GM18526 (cell line): ENCODE data around the gene ZBTB24.

Experiments
- POLR2A ChIP-seq: IDR thresholded peaks from 3 replicates; pipeline ENCODE4 v1.6.1; 2011; ENCODE audit not compliant: insufficient read length; ENCODE audit errors: extremely low read depth

Gene ZBTB24

DNA sequence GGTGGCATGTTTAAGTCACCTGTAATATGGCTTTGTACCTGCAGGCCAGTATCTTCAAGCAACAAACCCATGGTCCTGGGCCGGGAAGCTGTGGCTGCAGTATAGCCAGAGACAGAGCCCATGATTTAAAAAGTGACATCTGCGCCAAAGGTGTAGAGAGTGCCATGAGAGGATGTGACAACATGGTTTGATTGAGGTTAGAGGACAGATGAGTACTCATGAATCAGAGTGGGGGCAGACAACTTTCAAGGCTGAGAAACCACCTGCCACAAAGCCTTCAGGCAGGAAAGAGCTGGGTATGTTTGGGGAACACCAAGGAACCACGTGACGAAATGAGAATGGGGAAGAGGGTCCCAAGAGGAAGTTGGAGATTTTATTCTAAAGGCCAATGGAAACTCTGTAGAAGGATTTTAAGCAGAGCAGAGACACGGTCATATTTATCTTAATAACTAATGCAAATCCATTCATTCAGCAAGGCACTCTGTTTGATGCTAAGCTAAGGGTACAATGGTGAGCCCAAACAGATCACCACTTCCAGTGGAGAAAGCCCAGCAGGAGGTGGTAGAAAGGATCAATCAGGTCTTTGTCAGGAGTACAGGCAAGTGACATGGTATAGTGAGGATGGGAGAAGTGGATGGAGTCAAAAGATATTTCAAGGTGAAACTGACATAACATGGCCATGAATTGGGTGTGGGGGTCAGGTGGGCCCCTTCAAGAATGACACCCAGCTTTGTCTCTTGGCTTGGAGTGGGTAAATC, 24.1 kb downstream of the ZBTB24 start:
- TF ChIP-seq POLR2A: no peak

- TF ChIP-seq POLR2A: no peak
Observed at GRCh38 chr6:109457562-109457996, 25.4 kb downstream of the ZBTB24 start.

GRCh38 chr6:109456710-109457561, 26.1 kb downstream of the ZBTB24 start:
- TF ChIP-seq POLR2A: no peak

DNA sequence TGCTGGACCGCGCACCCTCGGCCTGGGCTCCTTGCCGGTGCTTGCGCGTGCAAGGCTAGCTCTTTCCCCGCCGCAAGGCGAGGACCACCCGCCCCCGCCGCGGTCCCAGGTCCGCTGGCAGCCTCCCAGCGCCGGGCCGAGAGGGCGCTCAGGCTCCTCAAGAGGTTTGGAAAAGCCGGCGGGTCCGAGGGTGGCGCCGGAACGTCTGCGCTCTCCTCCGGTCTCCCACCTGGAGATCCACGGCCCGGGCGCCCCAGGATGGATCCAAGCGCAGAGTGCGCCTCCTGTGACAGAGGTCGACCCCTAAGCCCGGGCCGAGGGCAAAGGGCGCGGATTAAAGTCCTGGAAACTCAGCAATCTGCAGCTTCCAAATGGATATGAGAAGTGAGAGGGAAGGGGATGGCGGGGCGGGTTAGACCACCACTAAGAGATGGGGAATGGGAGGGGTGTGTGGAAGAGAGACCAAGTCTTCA, 26.9 kb downstream of the ZBTB24 start:
- no peak for TF ChIP-seq POLR2A

GRCh38 chr6:109455437-109456110, 27.4 kb downstream of the ZBTB24 start, which contains the start of gene MICAL1:
Gene MICAL1 (minus strand): TSS chr6:109455772. CDS start chr6:109454196, 1,576 bp downstream.
- TF ChIP-seq POLR2A: peak; percentile 61

DNA sequence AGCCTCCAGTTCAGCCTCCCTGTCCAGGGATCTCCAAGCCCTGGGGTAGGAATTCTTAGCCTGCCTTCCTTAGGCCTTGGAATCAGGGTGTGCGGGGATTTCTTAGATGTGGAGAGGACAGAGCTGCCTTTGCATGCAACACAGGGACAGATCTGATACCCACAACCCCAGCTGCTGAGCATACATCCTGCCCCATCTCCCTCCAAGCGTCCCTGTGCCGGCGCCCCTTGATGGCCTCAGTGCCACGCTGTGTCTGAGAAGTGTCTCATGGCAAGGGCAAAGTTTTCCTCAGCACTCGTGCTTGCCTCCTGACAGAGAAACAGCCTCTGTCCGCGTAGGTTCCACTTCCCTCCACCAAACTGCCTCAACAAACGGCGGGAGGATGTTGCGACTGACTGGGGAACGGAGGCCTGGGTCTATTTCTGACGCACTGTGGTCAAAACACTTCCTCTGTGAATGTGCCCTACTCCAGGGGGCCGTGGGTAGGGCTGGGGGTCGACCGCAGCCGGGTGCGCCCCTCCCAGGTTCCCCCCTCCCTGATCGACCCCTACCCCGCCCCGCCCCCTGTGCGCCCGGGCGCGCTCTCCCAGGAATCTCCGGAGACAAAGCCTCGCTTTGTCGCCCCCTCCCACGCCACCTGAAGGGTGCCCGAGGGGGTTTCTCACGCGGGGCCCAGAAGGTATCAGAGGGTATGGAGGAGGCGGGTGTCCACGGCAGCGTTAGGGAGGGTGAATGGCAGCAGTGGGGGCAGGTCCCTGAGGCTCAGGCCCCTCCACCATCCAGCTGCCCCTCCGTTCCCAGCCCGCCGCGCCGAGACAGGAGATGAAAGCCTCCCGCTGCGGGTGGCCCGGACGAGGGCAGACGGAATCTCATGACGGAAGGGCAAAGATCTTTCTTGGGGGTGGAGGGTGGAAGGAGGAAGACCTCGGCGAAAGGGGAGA, 28.3 kb downstream of the ZBTB24 start:
- TF ChIP-seq POLR2A: peak; percentile 68

DNA sequence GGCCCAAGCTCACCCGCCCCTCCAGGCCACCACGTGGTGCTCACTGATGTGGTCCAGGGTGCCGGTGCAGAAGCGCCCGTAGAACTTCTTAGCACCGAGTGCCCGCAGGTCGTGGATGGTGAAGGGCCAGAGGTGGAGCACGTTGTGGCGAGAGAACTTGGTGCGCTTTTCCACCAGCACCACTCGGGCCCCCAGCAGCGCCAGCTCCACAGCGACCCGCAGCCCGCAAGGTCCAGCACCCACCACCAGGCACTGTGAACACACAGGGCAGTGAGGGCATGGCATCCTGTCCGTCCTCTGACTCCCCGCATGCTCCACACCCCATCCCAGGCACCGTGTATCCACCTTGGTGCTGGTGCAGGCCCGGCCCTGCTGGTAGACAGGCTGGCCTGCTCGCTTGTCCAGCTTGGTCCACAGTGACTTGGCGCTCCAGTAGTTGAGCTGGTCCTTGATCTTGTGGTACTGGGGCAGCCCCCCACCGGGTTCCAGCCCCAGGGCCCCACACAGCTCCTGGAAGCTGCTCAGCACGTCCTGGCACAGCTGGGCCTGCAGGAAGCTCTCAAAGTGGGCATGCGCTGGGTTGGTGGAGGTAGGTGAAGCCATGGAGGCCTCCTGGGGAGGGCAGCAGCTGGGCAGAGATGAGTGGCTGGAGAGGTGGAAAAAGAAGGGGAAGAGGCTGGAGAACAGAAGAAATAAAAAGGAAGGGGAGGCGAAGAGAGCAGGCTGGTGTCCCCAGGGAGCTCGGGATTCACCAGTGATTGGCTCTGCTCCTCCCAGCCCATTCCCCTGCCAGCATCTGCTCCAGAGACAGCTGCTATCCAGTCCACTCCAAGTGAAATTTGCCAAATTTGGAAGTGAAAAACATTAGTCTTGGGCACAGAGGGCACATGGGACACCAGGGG, 29.2 kb downstream of the ZBTB24 start:
- no peak for TF ChIP-seq POLR2A

- no peak for TF ChIP-seq POLR2A
Observed at GRCh38 chr6:109453156-109453555, 29.9 kb downstream of the ZBTB24 start.

GRCh38 chr6:109452181-109452580, 30.8 kb downstream of the ZBTB24 start:
- no peak for TF ChIP-seq POLR2A

DNA sequence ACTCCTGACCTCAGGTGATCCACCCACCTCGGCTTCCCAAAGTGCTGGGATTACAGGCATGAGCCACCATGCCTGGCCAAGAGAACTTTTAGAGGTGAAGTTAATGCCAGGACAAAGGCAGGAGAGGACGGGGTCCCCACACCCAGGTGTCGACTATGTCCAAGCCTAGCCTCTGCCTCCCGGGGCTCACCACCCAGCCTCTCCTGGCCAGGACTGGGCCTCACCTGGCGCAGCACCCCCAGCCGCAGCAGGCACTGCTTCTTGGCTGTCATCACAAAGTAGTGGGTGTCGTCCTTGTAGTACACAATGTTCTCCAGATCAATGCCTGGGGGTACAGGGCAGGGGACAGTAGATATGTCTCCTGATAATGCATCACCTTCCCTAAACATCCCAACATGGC, 31.6 kb downstream of the ZBTB24 start:
- no peak for TF ChIP-seq POLR2A

DNA sequence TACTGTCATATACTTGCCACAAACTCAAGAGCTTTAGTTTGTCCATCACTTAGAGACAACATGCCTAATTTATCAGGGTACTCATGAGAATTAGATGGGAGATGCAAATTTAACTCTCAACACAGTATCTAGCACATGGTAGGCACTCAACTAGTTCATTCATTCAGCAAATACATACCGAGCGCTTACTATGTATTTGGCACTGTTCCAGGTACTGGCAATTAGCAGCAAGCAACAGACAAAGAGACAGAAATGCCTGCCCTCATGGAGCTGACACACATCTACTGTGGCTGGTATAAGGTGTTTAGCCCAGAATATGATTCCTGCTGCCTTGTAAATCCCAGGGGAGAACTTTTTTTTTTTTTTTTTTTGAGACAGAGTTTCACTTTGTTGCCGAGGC, 32.2 kb downstream of the ZBTB24 start:
- no peak for TF ChIP-seq POLR2A

DNA sequence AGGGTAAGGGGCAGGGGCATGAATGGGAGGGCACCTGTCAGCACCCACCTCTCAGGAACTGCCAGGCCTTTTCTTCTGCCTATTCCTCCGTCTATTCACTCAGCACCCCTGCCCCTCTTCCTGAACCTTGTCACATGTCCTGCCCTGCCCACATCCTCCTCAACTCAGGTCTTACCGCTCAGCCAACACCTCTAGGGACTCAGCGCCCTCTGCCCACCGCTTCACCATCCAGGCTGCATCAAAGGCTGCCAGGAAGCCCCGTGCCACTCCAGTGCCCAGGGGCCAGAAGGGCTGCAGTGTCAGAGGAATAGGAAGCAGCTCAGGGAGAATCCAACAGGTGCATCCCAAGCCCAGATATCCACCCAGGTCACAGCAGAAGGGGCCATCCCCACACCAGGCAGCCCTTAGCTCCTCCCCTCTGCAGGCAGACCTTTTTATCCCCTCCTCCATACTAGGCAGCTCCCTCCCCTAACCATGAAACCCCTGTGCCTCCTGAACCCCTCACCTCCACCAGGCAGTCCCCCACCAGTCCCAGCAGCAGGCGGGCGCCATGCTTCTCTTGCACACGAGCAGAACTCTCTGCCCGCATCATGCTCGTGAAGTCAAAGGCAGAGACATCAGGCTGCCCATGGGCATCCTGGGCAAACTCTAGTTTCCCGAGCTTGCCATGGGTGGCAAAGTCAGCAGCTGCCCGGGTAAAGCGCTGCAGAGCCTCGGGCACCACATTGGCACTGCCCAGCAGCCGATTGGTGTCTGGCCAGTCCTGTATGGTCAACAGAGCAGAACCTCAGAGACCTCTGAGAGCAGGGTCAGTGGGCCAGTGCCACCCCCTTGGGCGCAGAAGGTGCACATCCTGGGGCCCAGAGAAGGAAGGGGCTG, 33.0 kb downstream of the ZBTB24 start:
- TF ChIP-seq POLR2A: no peak
